HG03135 (cell line): ENCODE measurements around the gene HDAC7.

ENCODE experiments used
- ATAC-seq: cut with Tn5 transposase; IDR thresholded peaks from one replicate; pipeline ENCODE4 v1.9.1; 2021; ENCODE audit warnings: mild to moderate bottlenecking, moderate library complexity; ENCODE audit not compliant: unreplicated experiment

HDAC7 gene

DNA sequence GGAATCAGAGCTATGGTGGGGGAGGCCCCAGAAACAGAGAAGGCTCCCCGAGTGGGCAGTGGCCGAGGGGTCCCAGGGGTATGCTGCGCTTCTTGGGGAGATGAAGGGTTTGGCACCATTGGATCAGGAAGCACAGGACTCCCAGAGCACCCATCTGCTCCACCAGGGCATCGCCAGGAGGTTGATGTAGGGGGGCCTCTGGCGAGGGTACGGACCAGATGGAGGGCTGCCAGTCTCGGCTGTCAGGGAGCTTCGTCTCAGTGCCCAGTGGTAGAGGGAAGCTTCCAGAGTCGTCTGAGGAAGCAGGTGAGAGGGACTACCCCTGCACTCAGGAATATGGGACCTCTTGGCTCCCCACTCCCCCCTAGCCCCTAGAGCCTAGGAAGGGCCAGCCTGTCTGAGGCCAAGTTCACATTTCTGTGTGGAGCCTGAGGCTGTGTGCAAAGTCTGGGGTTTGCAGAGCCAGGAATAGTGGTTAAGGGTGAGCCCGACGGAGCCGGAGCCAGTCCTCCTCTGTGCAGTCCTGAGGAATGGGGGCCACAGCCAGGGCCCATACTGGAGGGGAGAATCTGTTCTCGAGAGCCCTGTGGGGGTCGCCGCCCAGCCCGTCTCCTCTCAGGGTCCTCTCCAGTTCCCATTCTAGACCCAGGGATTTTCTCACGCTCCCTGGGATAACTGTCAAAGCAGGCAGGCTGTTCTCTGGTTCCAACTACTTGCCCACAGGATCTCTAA, 36.5 kb downstream of the HDAC7 start:
- no peak for ATAC-seq

DNA sequence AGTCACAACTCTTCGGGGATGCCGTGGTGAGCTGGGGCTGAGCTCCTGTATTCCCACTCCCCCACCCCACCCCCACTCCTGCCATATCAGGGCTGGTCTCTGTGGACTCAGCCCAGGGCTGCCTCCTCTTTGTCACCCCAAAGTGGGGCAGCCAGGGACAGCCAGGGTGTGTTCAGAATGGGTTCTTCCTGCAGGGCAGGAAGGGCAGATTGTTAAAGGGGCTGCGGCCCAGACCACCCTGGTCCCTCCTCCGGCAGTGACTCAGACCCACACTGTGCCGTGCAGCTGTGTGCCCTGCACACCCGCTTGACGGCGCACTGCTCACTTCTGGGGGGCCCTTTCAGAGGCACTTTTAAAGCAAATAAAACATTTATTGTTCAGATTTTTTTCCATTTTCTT, 37.3 kb downstream of the HDAC7 start:
- ATAC-seq = no peak

DNA sequence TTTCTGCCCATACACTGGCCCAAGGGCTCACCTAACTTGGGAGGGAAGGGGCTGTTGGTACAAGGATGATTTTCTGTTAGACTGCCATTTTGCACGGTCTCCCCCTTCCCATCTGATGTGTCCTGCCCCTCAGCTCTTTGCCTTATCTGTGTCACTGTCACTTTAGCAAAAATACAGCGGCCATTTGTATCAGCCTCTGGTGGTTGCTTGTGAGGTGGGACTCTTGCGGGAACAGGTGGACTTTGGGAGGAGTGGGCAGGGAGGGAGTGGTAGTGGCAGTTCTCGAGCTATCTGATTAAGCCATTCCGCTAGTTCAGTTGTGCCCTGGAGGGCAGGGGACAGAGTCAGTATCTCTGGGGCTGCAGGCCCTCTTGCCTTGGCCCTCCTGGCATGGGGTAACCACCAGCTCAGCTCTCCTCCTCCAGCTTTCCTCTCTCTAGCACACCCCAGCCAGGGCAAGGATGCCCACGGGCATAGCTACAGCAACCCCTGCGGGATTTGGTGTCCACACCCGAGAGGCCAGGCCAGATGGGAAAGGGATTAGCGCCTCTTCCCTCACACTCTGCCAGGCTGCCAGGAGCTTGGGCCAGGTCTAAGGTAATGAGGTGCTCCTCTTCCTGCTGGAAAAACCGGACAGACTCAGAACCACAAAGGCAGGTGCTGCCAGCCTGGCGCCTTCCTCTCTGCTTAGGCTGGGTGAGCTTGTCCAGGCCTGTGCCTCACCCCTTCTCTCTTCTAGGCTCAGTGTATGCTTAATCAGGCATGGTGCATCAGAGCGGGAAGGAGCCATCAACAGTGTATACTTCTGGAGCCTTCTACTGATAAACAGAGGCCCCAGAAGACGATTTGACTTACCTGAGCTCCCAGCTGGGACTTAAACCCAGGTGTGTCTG, 38.0 kb downstream of the HDAC7 start:
- no peak for ATAC-seq

DNA sequence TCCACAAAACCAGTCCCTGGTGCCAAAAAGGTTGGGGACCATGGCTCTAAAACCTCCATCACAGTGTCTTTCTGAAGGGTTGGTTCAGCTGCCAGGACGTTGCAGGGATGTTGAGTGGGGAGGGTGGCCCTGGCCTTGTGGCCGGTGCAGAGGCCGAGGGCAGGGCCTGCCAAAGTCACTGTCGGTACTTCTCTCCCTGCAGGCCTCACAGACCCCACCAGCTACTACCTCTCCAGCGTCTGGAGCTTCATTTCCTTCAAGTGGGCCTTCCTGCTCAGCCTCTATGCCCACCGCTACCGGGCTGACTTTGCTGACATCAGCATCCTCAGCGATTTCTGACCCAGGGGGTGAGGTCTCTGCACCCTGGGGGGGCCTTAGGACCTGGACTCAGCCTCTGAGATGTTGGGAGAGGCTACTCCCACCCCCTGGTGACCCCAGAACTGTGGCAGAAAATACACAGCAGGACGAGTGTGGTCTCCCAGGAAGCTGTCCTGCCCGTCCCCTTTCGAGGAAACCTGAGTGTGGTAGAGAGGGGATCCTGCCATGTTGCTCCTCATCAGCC, 39.7 kb downstream of the HDAC7 start:
- no peak for ATAC-seq

DNA sequence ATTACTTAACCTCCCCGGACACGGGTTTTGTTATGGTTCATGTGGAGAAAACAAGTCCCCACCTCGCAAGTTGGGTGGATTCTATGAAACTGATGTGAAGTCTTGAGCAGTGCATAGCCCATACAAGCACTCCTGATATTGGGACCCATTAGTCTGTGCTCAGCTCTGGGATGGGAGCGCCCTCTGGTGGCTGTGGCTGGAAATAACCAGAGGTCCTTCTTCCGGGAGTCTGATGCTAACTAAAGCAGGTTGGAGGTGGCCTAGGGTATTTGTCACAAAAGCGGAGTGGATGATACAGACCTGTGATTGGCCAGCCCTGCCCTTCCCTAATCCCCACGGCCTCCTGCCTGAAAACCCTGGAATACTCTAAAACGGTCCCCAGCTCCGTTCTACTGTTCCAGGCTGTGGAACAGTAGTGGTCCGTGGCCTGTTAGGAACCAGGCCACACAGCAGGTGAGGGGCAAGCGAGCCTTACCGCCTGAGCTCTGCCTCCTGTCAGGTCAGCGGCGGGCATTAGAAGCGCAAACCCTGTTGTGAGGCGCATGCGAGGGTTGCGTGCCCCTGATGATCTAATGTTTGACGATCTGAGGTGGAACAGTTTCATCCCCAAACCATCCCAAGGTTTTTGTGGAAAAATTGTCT, 40.3 kb downstream of the HDAC7 start:
- peak; percentile 85 for ATAC-seq

DNA sequence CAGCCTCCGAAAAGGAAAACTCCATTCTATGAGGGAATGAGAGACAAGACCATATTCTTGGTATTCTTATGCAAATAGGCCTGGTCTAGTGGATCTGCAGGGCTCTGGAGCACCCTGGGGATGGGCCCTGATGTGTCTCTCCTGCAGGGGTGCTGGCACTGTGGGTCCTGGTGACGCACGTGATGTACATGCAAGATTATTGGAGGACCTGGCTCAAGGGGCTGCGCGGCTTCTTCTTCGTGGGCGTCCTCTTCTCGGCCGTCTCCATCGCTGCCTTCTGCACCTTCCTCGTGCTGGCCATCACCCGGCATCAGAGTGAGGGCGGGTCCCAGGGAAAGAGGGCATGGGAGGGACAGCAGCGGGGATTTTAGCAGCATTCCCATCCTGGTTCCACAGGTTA, 40.8 kb downstream of the HDAC7 start:
- ATAC-seq = no peak

DNA sequence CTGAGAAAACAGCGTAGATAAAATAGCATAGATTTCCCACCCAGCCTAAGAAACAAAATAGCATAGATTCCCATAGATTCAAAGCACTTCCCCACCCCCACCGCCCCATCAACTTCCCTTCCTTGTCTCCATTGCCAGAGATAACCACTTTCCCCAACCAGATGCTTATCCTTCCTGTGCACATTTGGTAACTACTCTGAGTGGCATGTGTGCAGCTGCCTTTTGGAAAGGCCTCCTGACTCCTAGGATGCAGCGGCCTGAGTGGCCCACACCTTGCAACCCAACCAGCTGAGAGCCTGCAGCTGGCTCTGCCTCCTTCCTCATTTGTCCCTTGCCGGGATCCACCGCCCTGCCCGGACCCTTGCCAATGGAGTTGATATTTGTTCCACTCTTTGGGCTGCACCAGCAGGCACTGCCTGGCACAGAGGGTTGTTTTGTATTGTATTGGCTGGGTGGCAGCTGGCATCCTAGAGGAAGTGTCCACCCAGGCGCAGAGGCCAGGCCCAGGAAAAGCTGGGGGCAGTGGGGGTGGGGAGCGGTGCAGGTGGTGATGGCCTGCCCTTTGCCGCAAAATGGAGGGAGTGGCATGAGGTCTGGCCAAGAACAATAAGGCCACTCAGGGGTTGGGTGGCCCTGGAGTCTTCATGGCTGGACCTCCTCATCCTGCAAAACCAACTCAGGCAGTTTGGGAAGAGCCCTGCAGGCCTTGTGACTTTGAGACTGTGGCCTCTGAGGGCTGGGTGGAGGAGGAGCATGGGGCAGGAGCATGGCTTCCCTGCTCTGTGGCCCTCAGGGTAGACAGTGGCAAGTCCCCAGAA, 41.8 kb downstream of the HDAC7 start:
- ATAC-seq = no peak

DNA sequence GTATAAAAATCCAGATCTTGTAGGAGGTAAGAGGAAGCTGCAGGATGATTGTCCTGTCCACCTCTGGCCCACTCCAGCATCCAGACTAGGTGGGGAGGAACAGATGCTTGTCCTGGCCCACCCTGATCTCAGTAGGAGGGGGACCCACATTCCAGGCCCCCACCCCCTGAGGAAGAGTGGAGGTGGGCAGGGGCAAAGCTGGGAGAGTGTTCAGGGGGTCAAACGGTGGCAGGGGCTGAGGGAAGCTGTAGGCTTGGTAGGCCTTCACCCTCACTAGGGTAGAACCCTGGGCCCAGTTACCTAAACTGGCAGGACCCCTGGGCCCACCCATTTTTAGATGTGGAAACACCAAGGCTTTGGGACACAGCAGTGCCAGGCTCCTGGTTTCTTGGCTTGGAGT, 42.6 kb downstream of the HDAC7 start:
- no peak for ATAC-seq

DNA sequence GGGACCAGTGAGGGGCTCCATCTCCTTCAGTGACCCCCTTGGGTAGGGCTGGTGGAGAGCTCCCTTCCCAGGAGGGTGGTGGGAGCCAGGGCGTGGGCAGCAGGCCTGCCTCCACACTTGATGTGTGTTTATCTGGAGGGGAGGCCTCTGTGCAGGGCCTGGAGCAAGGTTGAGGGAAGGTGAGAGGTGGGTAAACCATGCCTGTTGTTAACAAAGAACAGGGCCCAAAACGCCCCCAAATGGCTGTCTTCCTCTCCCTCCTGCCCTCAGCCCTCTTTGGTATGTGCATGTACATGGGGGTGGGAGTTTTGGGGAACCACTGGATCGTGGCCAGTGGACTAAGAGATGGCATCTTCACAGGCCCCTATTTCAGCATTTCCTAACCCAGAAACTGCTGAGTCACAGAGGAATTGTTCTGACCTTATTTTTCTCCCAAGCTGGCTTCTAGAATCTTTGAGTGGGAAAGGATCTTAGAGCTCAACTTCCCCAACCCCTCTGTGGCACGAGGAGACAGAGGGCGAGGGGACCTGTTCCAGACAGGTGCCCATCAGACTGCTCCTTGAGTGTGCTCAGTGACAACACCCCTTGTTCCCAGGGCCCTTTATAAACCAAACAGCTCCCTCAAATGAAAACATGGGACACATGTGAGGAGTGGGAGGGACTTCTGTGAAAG, 43.1 kb downstream of the HDAC7 start:
- ATAC-seq = no peak

DNA sequence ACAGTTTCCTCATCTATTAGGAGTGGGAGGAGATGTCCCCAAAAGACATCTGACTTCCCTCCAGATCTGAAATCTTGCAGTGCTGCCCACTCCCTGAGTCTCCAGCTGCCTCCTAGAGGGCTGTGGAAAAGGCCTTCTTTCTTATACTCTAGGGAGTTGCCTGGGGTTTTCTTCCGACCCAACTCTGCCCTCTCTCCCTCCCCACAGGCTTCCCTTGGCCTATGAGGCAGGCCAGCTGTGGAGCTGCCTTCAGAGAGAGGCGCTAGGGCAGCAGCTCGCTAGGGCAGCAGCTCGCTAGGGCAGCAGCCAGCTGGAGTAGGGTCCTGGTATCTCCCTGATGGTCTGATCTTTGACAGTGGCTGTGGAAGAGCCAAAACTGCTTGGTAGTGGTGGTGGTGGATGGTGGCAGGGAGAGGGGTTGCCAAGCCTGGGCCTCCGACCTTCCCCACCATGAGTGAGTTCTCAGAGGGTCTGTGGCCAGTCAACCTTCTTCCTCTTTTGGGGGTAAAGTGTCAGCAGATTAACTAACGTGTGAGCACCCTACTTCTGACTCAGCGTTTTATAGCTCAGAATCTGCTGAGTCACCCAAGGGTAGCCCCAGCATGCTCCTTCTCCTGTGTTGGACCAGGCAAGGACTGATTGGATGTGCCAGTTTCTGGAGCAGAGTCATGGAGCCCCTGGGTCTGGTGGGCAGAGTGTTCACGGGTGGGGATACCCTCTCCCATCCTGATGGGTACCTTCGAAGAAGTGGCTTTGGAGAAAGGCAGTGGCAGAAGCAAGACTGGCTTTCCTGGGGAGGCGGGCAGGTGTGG, 44.4 kb downstream of the HDAC7 start:
- ATAC-seq = no peak

DNA sequence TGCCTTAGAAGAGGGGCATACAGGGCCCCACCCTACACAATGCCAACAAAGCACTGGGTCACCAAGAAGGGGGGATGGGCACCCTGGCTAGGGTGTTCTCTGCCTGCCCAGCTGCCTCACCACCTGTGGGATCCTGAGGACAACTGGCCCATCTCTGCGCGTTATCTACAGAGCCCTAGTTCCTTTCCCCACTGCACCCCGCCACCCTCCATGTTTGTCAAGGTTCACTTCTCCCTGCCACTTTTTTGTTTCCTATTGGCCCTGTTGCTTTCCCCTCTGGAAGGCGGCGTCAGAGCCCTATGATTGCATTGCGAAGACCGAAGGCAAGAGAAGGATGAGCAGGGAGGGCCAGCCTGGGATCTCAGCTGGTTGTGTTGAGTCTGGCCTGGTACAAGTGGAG, 45.0 kb downstream of the HDAC7 start:
- ATAC-seq = no peak

DNA sequence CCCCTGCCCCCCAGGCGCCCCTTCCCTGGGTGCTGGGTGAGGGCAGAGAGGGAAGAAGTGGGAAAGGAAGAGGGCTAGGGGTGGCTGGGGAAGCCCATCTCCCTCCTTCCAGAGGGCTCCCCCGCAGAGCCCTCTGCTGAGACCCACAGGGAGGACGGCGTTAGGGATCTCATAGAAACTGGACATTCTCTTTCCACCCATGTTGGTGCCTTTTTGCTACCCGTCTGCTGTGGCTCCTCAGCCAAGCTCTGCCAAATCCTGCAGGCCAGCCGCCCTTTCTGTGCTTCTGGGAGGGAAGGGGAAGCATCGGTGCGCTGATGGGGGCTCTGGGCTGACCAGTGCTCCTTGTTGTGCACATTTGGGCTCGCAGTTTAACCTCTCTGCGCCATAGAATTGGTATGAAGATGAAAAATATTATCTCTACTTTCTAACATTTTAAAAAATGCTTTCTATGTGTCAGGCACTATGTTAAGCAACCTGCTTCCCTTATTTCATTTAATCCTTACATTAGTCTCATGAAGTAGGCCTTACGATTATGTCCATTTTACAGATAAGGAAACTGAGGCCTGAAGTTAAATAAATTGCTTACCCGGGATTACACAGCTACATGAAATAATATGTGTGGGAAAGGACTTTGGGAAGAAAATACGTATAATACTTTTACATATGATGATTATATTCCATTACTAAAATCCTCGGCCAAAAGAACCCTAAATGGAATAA, 45.7 kb downstream of the HDAC7 start:
- no peak for ATAC-seq

DNA sequence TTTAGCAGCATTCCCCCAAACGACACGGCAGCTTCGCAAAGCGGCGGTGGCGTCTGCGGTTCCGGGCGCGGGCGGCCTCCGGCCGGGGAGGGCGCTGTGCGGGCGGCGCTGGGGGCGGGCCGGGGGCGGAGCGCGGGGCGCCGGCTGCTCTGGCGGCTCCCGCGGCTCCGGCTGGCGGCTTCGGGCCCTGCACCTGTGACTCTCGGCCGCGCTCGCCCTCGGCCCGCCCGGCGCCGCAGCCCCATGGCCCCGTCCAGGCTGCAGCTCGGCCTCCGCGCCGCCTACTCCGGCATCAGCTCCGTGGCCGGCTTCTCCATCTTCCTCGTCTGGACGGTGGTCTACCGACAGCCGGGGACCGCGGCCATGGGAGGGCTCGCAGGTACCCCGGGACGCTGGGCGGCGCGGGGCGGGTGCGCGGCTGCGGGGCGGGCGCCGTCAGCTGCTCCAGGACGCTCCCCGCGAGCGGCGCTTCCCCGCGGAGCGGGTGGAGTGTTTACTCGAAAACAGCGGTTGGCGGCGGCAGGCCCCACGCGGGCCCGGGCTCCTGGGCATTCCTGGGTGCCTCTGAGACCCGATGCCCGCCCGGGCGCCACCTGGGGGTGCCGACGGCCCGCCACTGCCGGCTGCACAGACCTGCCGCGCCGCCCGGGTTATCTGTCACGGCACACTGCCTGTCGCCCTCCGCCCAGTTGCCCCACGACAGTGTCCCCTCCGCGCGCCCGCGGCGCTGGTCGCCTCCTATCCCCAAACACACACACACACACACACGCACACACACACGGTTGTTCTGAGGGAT, 46.4 kb downstream of the HDAC7 start, which contains the start of gene SLC48A1:
SLC48A1 (plus strand) TSS at position 177 of the 796 bp plus-strand sequence; CDS start at position 244, 67 bp downstream.
- peak; percentile 88 for ATAC-seq

DNA sequence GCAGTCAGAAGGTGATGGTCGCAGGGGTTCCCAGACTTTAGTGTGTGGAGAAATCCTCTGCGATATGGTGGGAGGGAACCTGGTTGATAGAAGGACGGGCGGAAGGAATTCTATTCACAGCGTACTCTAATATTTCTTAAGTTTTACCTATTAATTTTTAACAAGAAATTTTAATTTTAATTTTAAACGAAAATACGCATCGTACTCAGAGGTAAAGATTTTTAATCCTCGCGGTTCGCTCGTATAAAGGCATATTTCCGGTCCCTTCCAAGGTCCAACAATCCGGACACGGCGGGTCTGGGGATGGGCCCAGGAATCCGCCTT, 47.0 kb downstream of the HDAC7 start:
- ATAC-seq = no peak

DNA sequence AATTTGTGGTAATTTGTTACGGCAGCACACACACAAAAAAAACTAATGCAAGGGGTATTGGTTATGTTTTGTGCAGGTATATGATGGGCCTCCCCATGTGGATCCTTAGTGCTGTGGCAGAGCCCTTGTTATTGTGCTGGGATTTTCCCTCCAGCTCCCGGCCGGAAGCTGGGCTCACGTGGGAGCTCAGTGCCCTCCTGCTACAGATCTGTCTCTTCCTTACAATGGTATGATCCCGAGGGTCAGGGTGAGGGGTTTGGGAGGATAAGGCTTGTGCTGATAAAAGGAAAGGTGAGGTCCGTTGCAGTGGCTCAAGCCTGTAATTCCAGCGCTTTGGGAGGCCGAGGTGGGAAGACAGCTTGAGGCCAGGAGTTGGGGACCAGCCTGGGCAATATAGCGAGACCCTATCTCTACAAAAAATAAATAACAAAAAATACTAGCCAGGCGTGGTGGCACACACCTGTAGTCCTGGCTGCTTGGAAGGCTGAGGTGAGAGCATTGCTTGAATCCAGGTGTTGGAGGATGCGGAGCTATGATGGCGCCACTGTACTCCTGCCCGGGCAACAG, 47.5 kb downstream of the HDAC7 start:
- no peak for ATAC-seq

DNA sequence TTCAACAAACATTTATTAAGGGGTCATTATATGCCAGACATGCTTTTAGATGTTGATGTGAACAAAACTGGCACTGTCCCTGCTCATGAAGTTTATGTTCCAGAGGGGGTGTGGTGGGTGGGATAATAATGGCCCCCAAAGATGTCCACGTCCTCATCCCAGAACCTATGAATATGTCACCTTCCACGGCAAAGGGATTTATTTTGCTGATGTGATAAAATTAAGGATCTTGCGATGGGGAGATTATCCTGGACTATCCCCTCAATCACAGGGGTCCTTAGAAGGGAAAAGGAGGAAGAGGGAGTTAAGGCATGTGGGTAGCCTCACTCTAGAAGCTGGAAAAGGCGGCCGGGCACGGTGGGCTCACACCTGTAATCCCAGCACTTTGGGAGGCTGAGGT, 48.4 kb downstream of the HDAC7 start:
- ATAC-seq = no peak

DNA sequence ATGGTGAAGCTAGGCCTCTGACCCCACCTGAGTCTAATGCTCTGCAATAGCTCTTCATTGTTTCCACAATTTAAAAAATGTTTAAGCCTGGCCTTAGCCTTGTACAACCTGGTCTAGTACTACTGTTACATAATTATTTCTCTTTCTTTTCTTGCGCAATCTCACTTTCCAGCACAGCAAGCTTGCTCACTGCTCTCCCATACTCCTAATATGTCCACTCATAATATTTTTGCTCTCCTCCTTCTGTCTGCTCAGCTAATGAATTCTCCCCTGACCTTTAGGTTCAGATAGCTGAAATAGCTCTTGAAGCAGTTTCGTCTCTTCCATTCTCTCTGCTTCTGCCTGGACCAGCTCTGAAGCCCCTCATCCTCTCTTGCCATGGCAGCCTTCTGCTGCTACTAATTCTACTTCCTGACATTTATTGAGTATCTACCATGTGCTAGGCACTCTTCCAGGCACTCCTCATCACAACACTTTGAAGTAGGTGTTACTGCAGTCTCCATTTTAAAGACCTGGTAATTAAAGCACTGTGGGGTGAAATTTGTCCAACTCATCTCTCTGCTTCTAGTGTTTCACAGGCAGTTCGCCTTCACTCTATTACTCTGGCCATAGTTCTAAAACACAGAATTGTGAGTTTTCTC, 49.5 kb downstream of the HDAC7 start:
- no peak for ATAC-seq
